ENCODE measurements around the gene MAPRE2. TPM values are rescaled to one million over a fixed set of nuclear protein-coding genes. Genes with fewer than 3 reads are reported as not detected.

The MAPRE2 gene
- 73.0 TPM for total RNA-seq (ENCODE audit: unreplicated experiment)
- long read RNA-seq, full-length matches to known transcripts, result 23 of 28 reads
- long read RNA-seq, partial matches to known transcripts, result 0 of 28 reads
- long read RNA-seq, other reads (novel, unspliced or antisense), result 5 of 28 reads

GRCh38 chr18:35040988-35041814, at the start of gene MAPRE2:
MAPRE2 (plus strand) TSS chr18:35041413; CDS start chr18:35041540, 127 bp downstream.
- H3K4me1 Mint-ChIP-seq (ENCODE audit: unreplicated experiment), result peaks cover 62% of the 10 kb centered on the region
- H3K27me3 Mint-ChIP-seq (ENCODE audit: unreplicated experiment), result peaks cover 4% of the 10 kb centered on the region
- peaks cover 4% of the 10 kb centered on the region for H3K36me3 Mint-ChIP-seq (ENCODE audit: low read depth, unreplicated experiment)
- peak within 1 kb of the TSS; percentile 95 for H3K27ac Mint-ChIP-seq (ENCODE audit: unreplicated experiment)
- peak; percentile 99 for DNase-seq (ENCODE audit: low spot score)
- no peaks in the 10 kb centered on the region for H3K9me3 Mint-ChIP-seq (ENCODE audit: unreplicated experiment)
- peak within 1 kb of the TSS; percentile 94 for H3K4me3 Mint-ChIP-seq (ENCODE audit: unreplicated experiment)
- TF ChIP-seq, protein P1, sequence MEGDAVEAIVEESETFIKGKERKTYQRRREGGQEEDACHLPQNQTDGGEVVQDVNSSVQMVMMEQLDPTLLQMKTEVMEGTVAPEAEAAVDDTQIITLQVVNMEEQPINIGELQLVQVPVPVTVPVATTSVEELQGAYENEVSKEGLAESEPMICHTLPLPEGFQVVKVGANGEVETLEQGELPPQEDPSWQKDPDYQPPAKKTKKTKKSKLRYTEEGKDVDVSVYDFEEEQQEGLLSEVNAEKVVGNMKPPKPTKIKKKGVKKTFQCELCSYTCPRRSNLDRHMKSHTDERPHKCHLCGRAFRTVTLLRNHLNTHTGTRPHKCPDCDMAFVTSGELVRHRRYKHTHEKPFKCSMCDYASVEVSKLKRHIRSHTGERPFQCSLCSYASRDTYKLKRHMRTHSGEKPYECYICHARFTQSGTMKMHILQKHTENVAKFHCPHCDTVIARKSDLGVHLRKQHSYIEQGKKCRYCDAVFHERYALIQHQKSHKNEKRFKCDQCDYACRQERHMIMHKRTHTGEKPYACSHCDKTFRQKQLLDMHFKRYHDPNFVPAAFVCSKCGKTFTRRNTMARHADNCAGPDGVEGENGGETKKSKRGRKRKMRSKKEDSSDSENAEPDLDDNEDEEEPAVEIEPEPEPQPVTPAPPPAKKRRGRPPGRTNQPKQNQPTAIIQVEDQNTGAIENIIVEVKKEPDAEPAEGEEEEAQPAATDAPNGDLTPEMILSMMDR (IDR thresholded peaks at IDR 0.05; ENCODE audit: unreplicated experiment), result no peak

- H3K4me1 Mint-ChIP-seq (ENCODE audit: unreplicated experiment), result no peaks in the 10 kb centered on the region
- no peak overlapping the region for H3K27ac Mint-ChIP-seq (ENCODE audit: unreplicated experiment)
- no peak overlapping the region for H3K4me3 Mint-ChIP-seq (ENCODE audit: unreplicated experiment)
- TF ChIP-seq, protein P1 (IDR thresholded peaks at IDR 0.05; ENCODE audit: unreplicated experiment), result no peak
- no peaks in the 10 kb centered on the region for H3K27me3 Mint-ChIP-seq (ENCODE audit: unreplicated experiment)
- no peaks in the 10 kb centered on the region for H3K9me3 Mint-ChIP-seq (ENCODE audit: unreplicated experiment)
- DNase-seq (ENCODE audit: low spot score), result no peak
- no peaks in the 10 kb centered on the region for H3K36me3 Mint-ChIP-seq (ENCODE audit: low read depth, unreplicated experiment)
Measured at GRCh38 chr18:34991561-34991960, 49.7 kb upstream of the MAPRE2 start.

DNA sequence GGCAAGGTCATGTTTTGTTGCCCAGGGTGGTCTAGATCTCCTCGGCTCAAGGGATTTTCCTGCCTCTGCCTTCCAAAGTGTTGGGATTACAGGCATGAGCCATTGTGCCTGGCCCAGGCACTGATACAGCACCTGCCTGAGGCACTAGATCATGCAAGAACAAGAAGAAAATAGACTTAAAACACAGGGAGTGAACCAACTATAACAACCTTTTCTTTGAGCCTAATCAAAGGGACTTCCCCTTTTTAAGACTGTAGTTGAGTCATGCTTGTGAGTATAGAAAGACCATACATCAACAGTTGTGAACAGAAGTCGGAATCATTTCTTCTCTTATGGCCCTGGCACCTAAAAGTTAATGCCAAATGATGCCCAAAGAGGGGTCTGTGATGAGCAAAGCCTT, 47.9 kb upstream of the MAPRE2 start:
- H3K9me3 Mint-ChIP-seq (ENCODE audit: unreplicated experiment), result no peaks in the 10 kb centered on the region
- H3K4me3 Mint-ChIP-seq (ENCODE audit: unreplicated experiment), result no peak overlapping the region
- H3K4me1 Mint-ChIP-seq (ENCODE audit: unreplicated experiment), result no peaks in the 10 kb centered on the region
- no peaks in the 10 kb centered on the region for H3K27me3 Mint-ChIP-seq (ENCODE audit: unreplicated experiment)
- TF ChIP-seq, protein P1 (IDR thresholded peaks at IDR 0.05; ENCODE audit: unreplicated experiment), result no peak
- H3K27ac Mint-ChIP-seq (ENCODE audit: unreplicated experiment), result no peak overlapping the region
- no peaks in the 10 kb centered on the region for H3K36me3 Mint-ChIP-seq (ENCODE audit: low read depth, unreplicated experiment)
- DNase-seq (ENCODE audit: low spot score), result no peak

GRCh38 chr18:34995746-34996145, 45.5 kb upstream of the MAPRE2 start:
- Mint-ChIP-seq H3K4me1 (ENCODE audit: unreplicated experiment) (no peaks in the 10 kb centered on the region), H3K36me3 (ENCODE audit: low read depth, unreplicated experiment) (no peaks in the 10 kb centered on the region), H3K27ac (ENCODE audit: unreplicated experiment) (no peak overlapping the region), H3K27me3 (ENCODE audit: unreplicated experiment) (no peaks in the 10 kb centered on the region), H3K9me3 (ENCODE audit: unreplicated experiment) (no peaks in the 10 kb centered on the region), H3K4me3 (ENCODE audit: unreplicated experiment) (no peak overlapping the region)
- TF ChIP-seq, protein P1 (IDR thresholded peaks at IDR 0.05; ENCODE audit: unreplicated experiment), result no peak
- no peak for DNase-seq (ENCODE audit: low spot score)

DNA sequence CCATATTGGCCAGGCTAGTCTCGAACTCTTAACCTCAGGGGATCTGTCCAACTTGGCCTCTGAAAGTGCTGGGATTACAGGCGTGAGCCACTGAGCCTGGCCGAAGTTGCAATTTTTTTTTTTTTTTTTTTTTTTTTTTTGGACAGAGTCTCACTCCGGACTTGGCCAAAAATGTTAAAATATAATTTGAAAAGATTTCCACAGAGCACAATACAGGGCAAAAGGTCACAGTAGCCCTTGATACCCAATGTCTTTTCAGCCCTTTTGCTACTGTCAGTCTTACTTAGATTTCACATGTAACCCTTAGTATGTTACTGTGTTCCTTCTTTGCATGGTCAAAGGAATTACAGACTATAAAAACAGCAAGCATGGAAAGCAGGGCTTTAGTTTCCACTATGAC, 42.6 kb upstream of the MAPRE2 start:
- H3K4me1 Mint-ChIP-seq (ENCODE audit: unreplicated experiment), result no peaks in the 10 kb centered on the region
- no peak overlapping the region for H3K4me3 Mint-ChIP-seq (ENCODE audit: unreplicated experiment)
- H3K27ac Mint-ChIP-seq (ENCODE audit: unreplicated experiment), result no peak overlapping the region
- no peaks in the 10 kb centered on the region for H3K27me3 Mint-ChIP-seq (ENCODE audit: unreplicated experiment)
- H3K9me3 Mint-ChIP-seq (ENCODE audit: unreplicated experiment), result no peaks in the 10 kb centered on the region
- no peaks in the 10 kb centered on the region for H3K36me3 Mint-ChIP-seq (ENCODE audit: low read depth, unreplicated experiment)
- TF ChIP-seq, protein P1 (IDR thresholded peaks at IDR 0.05; ENCODE audit: unreplicated experiment), result no peak
- no peak for DNase-seq (ENCODE audit: low spot score)
